ENCODE results near the gene EEPD1.
A peak's percentile ranks its signal among the peaks of the same experiment; 100 is the strongest.
"Not testable (repeated sequence)": the region's sequence is repeated elsewhere in the genome, so short reads cannot be mapped to it uniquely, and the experiment has no call there.

Gene EEPD1

GRCh38 chr7:36152756-36153570 is at the start of gene EEPD1:
Gene EEPD1, plus strand, starts transcription at chr7:36153254. Its CDS starts 1,071 bp downstream, at chr7:36154325.
- peak; percentile 100 for DNase-seq

DNA sequence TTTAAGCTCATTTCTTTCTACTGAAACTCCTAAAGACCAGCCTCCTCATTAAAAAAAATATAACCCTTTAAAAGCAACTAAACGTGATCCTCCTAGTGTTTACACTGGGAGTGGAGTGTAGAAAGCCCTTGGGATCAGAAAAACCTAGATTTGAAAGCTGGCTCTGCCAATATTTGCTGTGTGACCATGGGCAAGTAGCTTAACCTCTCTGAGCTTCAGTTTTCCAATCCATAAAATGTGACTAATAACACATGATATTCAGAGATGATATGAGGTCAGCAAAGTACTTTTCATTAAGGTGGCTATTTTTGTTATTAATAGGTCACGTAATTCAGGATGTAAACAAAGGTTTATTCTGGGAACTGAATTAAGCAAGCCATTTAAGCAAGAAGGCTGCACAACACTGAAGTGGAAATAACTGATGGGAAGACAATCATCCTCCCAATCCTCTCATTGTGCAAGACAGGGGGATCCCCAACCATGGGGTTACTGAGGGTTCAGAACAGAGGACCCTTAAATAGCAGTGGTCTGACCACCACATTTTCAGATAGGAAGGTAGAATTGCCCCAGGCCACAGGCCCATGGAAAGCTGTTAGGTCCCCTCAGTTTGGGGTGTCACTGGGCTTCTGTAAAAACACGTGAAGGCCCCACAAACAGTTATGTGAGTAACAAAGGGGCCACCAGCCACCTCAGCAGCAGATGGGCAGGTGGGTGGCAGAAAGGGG is 49.1 kb upstream of the EEPD1 start:
- DNase-seq = no peak

DNA sequence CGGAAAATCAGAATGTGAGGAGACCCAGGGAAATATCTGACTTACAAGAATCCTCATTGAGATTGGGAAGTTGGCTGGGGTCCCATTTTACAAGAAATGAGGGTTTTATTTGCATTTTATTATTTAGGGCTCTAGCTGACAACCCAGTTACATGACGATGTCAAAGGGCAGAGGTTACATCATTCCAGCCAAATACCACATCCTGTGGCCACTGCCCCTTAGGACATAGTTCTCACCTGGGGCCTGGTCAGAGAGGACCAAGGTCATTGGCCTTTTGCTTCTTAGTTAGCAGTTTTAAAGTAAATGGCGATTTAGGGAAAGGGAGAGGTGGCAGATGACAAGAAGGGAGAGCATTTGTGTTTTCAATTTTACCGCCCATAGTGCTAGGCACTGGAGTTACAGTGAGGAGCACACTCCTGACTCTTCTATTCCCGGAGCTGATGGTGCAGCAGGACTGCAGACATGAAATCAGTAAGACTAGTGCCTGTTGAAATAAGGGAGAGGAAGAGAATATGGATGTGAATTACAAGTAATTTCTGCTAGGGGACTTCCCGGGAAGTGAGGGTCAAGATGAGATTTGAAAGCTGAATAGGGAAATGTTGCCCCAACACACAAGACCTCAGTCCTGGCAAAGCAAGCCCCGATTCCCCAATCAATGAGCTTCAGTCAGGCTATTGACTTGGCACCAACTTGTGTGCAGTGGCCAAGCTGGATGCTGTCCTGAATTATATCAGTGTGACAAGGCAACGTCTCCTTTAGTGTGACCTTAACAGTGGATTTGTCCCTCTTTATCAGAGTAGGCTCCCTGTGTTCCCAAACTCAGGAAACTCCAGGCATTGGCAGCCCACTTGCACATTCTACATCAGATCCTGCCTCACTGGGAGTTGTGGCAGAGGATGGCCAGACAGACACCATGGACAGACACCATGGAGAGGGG is 45.8 kb upstream of the EEPD1 start:
- DNase-seq = not testable (repeated sequence)

DNA sequence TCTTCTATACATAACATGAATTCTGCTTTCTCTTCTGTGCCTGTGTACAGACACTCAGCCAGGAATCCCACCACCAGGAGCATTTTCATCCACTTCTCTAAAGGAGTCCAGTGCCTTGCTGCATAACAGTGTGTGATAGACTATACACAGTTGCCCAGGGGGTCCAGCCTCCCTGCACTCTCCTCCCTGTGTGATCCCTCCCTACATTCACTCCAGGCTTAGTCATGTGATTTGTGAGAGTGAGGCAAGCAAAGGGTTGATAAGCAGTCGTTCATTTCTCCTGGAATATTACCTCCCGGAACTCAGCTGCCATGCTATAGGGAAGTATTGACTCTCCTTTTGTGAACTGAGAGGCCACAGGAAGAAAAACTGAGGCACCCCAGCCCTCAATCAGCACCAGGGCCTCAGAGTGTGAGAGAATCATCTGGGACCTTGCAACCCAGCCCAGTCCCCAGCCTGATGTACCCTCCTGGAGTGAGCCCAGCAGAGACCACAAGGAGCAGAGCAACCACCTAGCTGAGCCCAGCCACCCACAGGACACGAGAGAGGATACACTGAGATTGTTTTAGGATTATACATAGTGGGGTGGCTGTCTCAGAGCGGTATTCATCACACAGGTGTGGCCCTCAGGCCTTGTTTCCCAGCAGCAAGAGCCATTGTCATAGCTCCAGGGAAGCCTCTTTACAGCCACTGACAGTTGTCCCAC is 45.0 kb upstream of the EEPD1 start:
- no peak for DNase-seq

DNA sequence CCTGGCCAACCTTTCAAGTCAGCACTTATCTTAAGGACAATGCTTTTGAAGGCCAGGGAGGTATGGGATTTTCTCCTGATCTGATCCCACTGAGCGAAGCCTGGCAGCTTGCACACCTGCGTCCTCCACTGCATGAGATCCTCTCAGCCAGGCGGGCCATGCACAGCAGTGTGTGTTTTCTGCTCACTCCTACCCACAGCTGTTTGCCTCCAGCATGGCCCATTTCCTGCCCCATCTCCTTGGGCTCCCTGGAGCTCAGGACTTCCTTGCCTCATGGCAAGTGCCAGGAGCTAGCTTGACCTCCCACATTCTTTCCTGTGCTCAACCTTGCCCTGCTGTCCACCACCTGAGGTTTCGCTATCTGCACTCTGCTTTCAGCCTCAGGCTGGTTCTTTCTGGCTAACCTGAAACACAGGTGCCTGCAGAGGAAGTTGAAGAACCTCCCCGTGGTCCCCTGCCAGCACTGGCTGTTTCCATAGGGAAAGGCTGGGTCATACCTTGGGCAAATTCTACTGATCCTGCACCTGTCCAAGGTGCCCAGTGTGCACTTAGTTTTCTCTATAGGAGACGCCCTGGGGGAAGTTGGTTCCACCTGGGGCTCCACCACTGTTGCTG is 43.9 kb upstream of the EEPD1 start:
- DNase-seq = peak; percentile 30

- no peak for DNase-seq
Observed at GRCh38 chr7:36110584-36110983, 42.5 kb upstream of the EEPD1 start.

DNA sequence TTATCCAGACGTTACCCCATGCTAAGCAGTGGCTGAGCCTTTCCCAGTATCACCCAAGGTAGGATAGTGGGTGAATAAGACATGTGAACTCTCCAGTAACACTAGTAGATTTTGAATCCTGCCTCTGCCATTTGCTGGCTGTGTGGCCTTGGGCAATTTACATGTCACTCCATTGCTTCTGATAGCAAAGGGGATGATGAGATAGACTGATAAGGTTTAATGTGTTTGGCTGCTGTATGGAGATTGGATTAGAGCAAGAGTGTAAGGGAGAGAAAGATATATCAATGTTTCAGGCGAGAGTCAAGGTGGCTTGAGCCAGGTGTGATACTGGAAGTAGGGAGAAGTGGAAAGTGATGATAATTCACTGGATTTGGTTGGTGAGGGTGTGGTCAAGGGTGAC is 40.1 kb upstream of the EEPD1 start:
- no peak for DNase-seq

GRCh38 chr7:36114355-36114754 is 38.7 kb upstream of the EEPD1 start:
- no peak for DNase-seq

DNA sequence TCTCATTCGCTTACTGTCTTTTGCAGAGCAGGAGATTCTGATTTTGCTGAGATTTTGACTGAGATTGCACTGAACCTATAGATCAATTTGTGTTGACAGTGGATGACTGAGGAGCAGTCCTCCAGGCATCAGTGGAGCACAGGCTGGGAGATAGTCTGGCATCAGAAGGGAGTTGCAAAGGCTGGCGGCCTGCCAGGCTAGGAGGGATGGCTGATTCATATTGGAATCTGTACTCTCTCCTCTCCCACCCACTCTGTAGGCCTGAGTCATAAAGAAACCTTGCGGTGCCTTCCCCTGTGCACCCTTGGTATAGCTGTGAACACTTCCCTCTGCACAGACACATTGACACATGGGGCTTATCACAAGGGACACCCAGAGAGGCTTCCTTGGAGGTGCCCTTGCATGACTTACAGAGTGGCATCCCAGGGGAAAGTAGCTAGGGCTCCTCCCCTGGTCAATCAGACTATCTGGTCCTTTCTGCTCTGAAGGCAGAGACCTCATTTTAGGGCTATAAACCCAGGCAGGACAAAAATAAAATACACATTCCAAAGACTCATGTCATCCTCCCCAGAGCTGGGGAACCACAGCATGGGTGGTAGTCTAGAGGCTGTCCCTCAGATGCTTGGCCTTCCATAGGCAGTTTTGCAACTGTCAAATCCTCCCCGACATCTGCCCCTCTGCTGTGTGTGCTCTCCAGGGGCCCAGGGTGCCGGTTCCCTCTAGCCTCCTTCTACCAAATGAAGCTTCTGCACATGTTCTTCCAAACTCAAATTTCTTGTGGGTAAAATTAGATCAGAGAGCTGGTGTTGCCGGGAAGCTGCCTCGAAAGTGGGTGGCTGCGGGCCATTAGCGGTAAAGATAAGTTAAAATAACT is 37.4 kb upstream of the EEPD1 start:
- peak; percentile 40 for DNase-seq

DNA sequence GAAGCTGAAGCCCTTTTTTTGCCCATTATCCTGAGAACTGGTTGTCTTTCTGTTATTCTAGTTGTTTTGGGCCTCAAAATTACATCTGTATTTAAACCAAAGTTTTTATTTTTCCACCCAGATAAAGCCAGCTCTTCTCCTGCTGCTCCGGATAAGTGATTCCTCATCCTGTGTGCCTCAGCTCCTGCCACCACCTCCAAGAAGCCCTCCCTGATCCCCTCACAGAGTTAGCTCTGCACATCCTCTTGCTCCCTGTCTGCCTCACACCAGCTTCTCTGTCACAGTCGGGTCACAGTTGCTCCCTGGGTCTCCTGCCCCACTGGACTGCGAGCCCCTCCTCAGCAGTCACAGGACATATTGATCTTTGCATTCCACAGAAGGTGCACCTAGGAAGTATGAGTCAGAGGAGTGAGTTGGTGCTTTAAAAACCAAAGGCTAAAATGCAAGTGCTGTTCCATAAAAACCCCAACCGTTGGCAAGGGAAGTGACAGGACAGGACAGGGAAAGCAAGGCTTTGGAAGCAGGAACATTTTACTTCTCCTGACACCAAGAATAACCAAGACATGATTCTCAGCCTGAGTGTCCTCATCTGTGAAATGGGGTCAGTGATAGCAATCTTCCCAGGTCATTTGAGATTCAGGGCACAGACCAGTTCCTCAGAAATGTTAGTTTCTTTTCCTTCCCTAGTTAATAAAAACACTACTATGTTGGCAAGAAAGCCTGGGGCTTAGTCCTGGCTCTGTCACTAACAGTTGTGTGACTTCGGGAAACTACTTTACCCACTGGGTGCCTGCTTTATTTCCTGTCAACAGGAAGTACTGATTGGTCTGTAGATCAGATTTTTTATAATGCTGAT is 36.5 kb upstream of the EEPD1 start:
- DNase-seq = no peak

GRCh38 chr7:36117203-36117840 is 35.7 kb upstream of the EEPD1 start:
- no peak for DNase-seq

GRCh38 chr7:36118344-36118743 is 34.7 kb upstream of the EEPD1 start:
- DNase-seq = no peak

GRCh38 chr7:36119005-36119706 is 33.9 kb upstream of the EEPD1 start:
- no peak for DNase-seq

DNA sequence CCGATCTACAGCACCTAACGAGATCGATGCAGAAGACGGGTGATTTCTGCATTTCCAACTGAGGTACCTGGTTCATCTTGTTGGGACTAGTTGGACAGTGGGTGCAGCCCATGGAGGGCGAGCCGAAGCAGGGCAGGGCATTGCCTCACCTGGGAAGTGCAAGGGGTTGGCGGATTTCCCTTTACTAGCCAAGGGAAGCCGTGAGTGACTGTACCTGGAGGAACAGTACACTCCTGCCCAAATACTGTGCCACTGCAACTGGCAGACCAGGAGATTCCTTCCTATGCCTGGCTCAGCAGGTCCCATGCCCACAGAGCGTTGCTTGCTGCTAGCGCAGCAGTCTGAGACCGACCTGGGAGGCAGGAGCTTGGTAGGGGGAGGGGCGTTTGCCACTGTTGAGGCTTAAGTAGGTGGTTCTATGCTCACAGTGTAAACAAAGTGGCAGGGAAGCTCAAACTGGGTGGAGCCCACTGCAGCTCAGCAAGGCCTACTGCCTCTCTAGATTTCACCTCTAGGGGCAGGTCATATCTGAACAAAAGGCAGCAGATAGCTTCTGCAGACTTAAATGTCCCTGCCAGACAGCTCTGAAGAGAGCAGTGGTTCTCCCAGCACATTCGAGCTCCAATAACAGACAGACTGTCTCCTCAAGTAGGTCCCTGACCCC is 32.9 kb upstream of the EEPD1 start:
- not testable (repeated sequence) for DNase-seq

DNA sequence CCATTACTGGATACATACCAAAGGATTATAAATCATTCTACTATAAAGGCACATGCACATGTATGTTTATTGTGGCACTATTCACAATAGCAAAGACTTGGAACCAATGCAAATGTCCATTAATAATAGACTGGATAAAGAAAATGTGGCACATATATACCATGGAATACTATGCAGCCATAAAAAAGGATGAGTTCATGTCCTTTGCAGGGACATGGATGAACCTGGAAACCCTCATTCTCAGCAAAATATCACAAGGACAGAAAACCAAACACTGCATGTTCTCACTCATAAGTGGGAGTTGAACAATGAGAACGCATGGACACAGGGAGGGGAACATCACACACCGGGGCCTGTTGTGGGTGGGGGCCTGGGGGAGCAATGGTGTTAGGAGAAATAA is 27.4 kb upstream of the EEPD1 start:
- not testable (repeated sequence) for DNase-seq

- no peak for DNase-seq
Observed at GRCh38 chr7:36127075-36127740, 25.8 kb upstream of the EEPD1 start.

- DNase-seq = peak; percentile 43
Observed at GRCh38 chr7:36128448-36129047, 24.5 kb upstream of the EEPD1 start.

Measured in eye (tissue), 1 donor.